ENCODE results near the gene OR51D1. TPM values are rescaled to one million over a fixed set of nuclear protein-coding genes. Genes with fewer than 3 reads are reported as not detected.

The OR51D1 gene
- total and polyA plus RNA-seq, 12 donors: not detected

DNA sequence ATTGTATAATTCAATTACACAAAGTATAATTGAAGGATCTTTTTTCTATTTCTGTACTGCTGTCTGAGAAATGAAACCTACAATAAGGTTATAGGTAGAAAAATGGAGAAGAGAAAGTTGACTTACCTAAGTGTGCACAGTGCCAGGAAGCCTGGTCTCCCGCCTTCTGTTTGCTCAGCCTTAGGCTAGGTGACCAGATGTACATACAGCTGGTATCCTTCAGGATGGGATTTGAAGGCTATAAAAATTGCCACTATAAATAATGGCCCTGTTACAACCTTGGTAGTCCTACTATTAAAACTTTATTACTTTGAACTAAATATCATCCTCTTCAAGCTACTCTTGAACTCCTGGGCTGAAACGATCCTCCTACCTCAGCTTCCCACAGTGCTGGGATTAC is 40.7 kb downstream of the OR51D1 start:
- H3K27ac ChIP-seq: no peak overlapping the region
- TF ChIP-seq, protein P1, sequence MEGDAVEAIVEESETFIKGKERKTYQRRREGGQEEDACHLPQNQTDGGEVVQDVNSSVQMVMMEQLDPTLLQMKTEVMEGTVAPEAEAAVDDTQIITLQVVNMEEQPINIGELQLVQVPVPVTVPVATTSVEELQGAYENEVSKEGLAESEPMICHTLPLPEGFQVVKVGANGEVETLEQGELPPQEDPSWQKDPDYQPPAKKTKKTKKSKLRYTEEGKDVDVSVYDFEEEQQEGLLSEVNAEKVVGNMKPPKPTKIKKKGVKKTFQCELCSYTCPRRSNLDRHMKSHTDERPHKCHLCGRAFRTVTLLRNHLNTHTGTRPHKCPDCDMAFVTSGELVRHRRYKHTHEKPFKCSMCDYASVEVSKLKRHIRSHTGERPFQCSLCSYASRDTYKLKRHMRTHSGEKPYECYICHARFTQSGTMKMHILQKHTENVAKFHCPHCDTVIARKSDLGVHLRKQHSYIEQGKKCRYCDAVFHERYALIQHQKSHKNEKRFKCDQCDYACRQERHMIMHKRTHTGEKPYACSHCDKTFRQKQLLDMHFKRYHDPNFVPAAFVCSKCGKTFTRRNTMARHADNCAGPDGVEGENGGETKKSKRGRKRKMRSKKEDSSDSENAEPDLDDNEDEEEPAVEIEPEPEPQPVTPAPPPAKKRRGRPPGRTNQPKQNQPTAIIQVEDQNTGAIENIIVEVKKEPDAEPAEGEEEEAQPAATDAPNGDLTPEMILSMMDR (IDR thresholded peaks at IDR 0.05): no peak
- TF ChIP-seq POLR2A (IDR thresholded peaks at IDR 0.05): no peak
- H3K9me3 ChIP-seq (replicated peaks in 1 of 3): no peaks in the 10 kb centered on the region
- H3K36me3 ChIP-seq (replicated peaks in 1 of 2): no peaks in the 10 kb centered on the region
- intact Hi-C loops (cut with DNase I): no loop called here
- H3K27me3 ChIP-seq: no peaks in the 10 kb centered on the region
- 80 to 87% (median 83%) methylated on average over 2 of the region's 2 CpGs for WGBS, 4 donors
- no peak overlapping the region for H3K4me3 ChIP-seq
- no peak for DNase-seq
- no peaks in the 10 kb centered on the region for H3K4me1 ChIP-seq (replicated peaks in 1 of 2)

DNA sequence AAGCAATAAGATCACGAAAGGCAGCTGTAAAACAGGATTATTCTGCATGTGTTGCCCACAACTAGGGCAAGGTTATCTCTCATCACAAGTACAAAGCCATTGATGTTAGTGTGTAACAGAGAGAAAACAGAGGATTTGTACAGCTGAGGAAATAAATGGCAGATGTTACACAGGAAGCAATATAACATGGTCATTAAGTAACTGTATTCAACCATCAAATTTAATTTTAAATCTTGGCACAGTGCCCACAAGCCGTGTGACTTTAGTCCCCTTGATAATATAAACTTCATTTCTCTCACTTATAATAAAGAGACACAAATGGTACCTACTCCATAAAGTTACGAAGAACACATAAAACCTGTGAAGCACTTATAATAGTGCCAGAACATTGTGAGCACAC is 43.1 kb downstream of the OR51D1 start:
- no peak overlapping the region for H3K27ac ChIP-seq
- H3K36me3 ChIP-seq (replicated peaks in 1 of 2): no peaks in the 10 kb centered on the region
- WGBS, 4 donors: 31 to 36% (median 34%) methylated on average over 3 of the region's 3 CpGs
- intact Hi-C loops (cut with DNase I): no loop called here
- H3K4me3 ChIP-seq: no peak overlapping the region
- no peaks in the 10 kb centered on the region for H3K9me3 ChIP-seq (replicated peaks in 1 of 3)
- no peaks in the 10 kb centered on the region for H3K4me1 ChIP-seq (replicated peaks in 1 of 2)
- no peaks in the 10 kb centered on the region for H3K27me3 ChIP-seq
- DNase-seq: no peak
- TF ChIP-seq, protein P1 (IDR thresholded peaks at IDR 0.05): no peak
- TF ChIP-seq POLR2A (IDR thresholded peaks at IDR 0.05): no peak

DNA sequence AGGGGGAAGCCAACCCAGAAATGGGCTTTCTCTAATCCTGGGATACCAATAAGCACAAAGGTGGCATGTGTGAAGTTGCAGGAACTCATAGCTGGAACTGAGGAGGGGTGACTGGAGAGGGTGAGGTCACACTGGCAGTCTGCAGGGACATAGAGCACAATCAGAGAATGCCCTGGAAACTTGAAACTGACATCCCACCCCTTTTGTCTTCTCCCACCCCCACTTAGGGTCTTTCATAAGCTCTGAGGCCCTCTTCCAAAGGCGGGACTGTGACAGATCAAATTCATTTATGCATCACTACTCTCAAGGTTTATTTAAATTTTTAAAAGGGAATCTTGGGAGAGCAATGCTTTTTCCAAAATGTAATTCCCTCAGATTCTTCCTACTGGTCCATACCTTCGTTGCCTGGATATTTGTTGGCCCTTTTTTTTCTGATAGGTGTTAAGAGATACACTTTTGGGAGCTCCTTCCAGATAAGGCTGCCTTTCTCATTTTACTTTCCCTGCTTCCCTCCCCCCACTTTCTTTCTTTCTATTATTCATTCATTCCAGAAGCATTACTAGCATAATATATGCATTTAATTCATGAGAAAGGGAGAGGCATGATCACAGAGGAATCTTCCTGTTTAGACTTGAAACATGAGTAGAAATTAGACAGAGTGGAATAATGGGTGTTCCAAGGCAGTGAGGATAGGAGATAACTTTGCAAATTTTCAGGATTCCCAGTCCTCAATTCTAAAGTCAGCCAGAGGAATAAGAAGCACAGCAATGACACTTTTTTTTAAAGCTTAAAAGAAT is 45.5 kb downstream of the OR51D1 start:
- H3K36me3 ChIP-seq (replicated peaks in 1 of 2): no peaks in the 10 kb centered on the region
- H3K27me3 ChIP-seq: no peaks in the 10 kb centered on the region
- H3K4me3 ChIP-seq: no peak overlapping the region
- no peak overlapping the region for H3K27ac ChIP-seq
- intact Hi-C loops (cut with DNase I): no loop called here
- TF ChIP-seq, protein P1 (IDR thresholded peaks at IDR 0.05): no peak
- no peak for TF ChIP-seq POLR2A (IDR thresholded peaks at IDR 0.05)
- H3K4me1 ChIP-seq (replicated peaks in 1 of 2): no peaks in the 10 kb centered on the region
- H3K9me3 ChIP-seq (replicated peaks in 1 of 3): no peaks in the 10 kb centered on the region
- no peak for DNase-seq
- WGBS, 4 donors: 64 to 80% (median 73%) methylated on average over 2 of the region's 2 CpGs

DNA sequence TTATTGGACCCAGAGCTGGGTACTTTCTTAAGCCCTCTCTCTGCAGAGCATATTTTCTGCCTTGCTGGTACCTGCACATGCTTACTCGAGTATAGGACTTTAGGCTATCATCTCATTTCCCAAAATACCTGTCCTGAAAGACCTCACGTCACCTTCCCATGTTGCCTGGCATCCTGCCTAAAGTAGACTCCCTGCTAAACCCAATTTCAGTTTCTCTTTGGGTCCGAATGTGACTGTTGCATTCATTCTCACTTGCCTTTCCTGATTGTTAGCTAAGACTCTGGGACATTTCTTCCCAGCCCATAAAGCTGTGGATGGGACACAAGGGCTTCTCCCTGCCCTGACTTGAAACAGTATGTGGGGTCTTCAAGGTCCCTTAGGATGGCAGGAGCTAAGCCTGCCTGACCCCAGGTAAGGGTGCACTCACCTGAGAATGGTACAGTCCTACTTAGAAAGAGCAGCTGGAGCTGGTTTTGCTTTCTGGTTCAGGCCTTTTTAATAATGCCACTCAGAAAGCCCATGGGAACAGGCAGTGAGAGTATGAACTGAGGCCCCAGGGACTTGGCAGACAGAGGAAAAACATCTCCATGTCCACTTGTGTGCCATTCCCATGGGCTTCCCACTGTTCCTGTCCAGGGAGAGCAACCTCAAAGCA is 47.5 kb downstream of the OR51D1 start:
- WGBS, 4 donors: 51 to 62% (median 58%) methylated on average over 3 of the region's 3 CpGs

More for the DNA sequence above, 47.5 kb downstream of the OR51D1 start:
- TF ChIP-seq POLR2A (IDR thresholded peaks at IDR 0.05): no peak
- TF ChIP-seq, protein P1 (IDR thresholded peaks at IDR 0.05): no peak
- no peak for DNase-seq
- Histone ChIP-seq H3K9me3 (replicated peaks in 1 of 3) (no peaks in the 10 kb centered on the region), H3K4me1 (replicated peaks in 1 of 2) (no peaks in the 10 kb centered on the region), H3K4me3 (no peak overlapping the region), H3K27ac (no peak overlapping the region), H3K27me3 (no peaks in the 10 kb centered on the region), H3K36me3 (replicated peaks in 1 of 2) (no peaks in the 10 kb centered on the region)
- intact Hi-C loops (cut with DNase I): no loop called here

Other genes with a start within 250 kb of the OR51D1 start
- 10 to 100 TPM; 11.0 to 24.3 (median 16.5) TPM for gene TRIM21, start 243.8 kb upstream of the OR51D1 start, total RNA-seq
- gene TRIM21, start 243.8 kb upstream of the OR51D1 start, polyA plus RNA-seq: 10 to 100 TPM; 14.7 to 21.7 (median 16.2) TPM
- under 1 TPM in 1 of 9 donors, not detected in 8; 0.28 TPM for gene OR52K2, start 188.2 kb upstream of the OR51D1 start, total RNA-seq
- gene OR52K2, start 188.2 kb upstream of the OR51D1 start, polyA plus RNA-seq: not detected
- under 1 TPM in 1 of 9 donors, not detected in 8; 0.84 TPM for gene OR52K1, start 154.8 kb upstream of the OR51D1 start, total RNA-seq
- gene OR52K1, start 154.8 kb upstream of the OR51D1 start, polyA plus RNA-seq: not detected
- not detected for gene OR52M1, start 92.3 kb upstream of the OR51D1 start, total RNA-seq
- not detected for gene OR52M1, start 92.3 kb upstream of the OR51D1 start, polyA plus RNA-seq
- gene OR52I2, start 55.7 kb upstream of the OR51D1 start, total RNA-seq: not detected
- gene OR52I2, start 55.7 kb upstream of the OR51D1 start, polyA plus RNA-seq: not detected
- gene OR52I1, start 43.4 kb upstream of the OR51D1 start, total RNA-seq: not detected
- not detected for gene OR52I1, start 43.4 kb upstream of the OR51D1 start, polyA plus RNA-seq
- 10 to 100 TPM in 7 of 9 donors, 1 to 10 TPM in 2; 6.4 to 23.3 (median 14.9) TPM for gene TRIM68, start 29.2 kb upstream of the OR51D1 start, total RNA-seq
- gene TRIM68, start 29.2 kb upstream of the OR51D1 start, polyA plus RNA-seq: 10 to 100 TPM in 1 of 3 donors, 1 to 10 TPM in 2; 2.8 to 11.8 (median 5.1) TPM
- gene OR51E1, start 6.5 kb downstream of the OR51D1 start, total RNA-seq: under 1 TPM in 1 of 9 donors, not detected in 8; 0.11 TPM
- gene OR51E1, start 6.5 kb downstream of the OR51D1 start, polyA plus RNA-seq: under 1 TPM in 1 of 3 donors, not detected in 2; 0.27 TPM
- not detected for gene OR51E2, start 60.4 kb downstream of the OR51D1 start, total RNA-seq
- under 1 TPM in 1 of 3 donors, not detected in 2; 0.10 TPM for gene OR51E2, start 60.4 kb downstream of the OR51D1 start, polyA plus RNA-seq
- not detected for gene MMP26, start 67.3 kb downstream of the OR51D1 start, total RNA-seq
- not detected for gene MMP26, start 67.3 kb downstream of the OR51D1 start, polyA plus RNA-seq
- gene OR51F1, start 132.5 kb downstream of the OR51D1 start, total RNA-seq: not detected
- gene OR51F1, start 132.5 kb downstream of the OR51D1 start, polyA plus RNA-seq: not detected
- not detected for gene OR52R1, start 166.9 kb downstream of the OR51D1 start, total RNA-seq
- gene OR52R1, start 166.9 kb downstream of the OR51D1 start, polyA plus RNA-seq: not detected
- not detected for gene OR51F2, start 183.8 kb downstream of the OR51D1 start, total RNA-seq
- gene OR51F2, start 183.8 kb downstream of the OR51D1 start, polyA plus RNA-seq: not detected
- gene OR51S1, start 211.7 kb downstream of the OR51D1 start, total RNA-seq: not detected
- gene OR51S1, start 211.7 kb downstream of the OR51D1 start, polyA plus RNA-seq: not detected
- not detected for gene OR51T1, start 244.4 kb downstream of the OR51D1 start, total RNA-seq
- gene OR51T1, start 244.4 kb downstream of the OR51D1 start, polyA plus RNA-seq: not detected

Measured in adrenal gland (tissue), 12 donors.